ENCODE data around the gene ZC3H4. TPM values are rescaled to one million over a fixed set of nuclear protein-coding genes. Genes with fewer than 3 reads are reported as not detected.

Gene ZC3H4
- total and polyA plus RNA-seq, 4 donors = 2.9 to 11.8 (median 6.3) TPM

- no peak for DNase-seq (ENCODE audit: low spot score)
- Histone ChIP-seq H3K9me3 (ENCODE audit: control insufficient read depth in 4 of 4, low read length in 3 of 4) (no peaks in the 10 kb centered on the region), H3K4me1 (ENCODE audit: control insufficient read depth in 4 of 4, insufficient read depth in 4 of 4, low read length in 3 of 4) (peaks cover 2 to 34% (median 11%) of the 10 kb centered on the region in 4 donors), H3K36me3 (ENCODE audit: control insufficient read depth in 4 of 4, insufficient read depth in 3 of 4, low read depth in 1 of 4, low read length in 3 of 4) (peaks cover 0 to 5% (median 2%) of the 10 kb centered on the region in 4 donors), H3K27ac (ENCODE audit: low read depth in 1 of 2, low read length in 2 of 2) (no peak overlapping the region), H3K27me3 (ENCODE audit: control insufficient read depth in 4 of 4, insufficient read depth in 4 of 4, low read length in 3 of 4) (no peaks in the 10 kb centered on the region), H3K9ac (ENCODE audit: low read depth in 1 of 2, low read length in 2 of 2) (no peak overlapping the region), H3K4me3 (ENCODE audit: low read depth in 1 of 3, low read length in 3 of 3) (no peak overlapping the region)
- WGBS = 55% methylated on average over 2 of the region's 2 CpGs
- TF ChIP-seq ATF3 (IDR thresholded peaks at IDR 0.05) = no peak
- TF ChIP-seq SP1 (IDR thresholded peaks at IDR 0.05) = no peak
- TF ChIP-seq HNF4A (conservative IDR thresholded peaks at IDR 0.05) = no peak
- no peak for TF ChIP-seq EGR1 (IDR thresholded peaks at IDR 0.05; ENCODE audit: low read depth in 2 of 2)
- TF ChIP-seq NR2F2 (IDR thresholded peaks at IDR 0.05) = no peak
- TF ChIP-seq JUND (IDR thresholded peaks at IDR 0.05) = no peak
- no peak for TF ChIP-seq RXRA (IDR thresholded peaks at IDR 0.05)
- no peak for TF ChIP-seq HNF4G (IDR thresholded peaks at IDR 0.05)
- no peak for TF ChIP-seq FOXA1 (IDR thresholded peaks at IDR 0.05)
- TF ChIP-seq CTCF (IDR thresholded peaks at IDR 0.05; ENCODE audit: low read depth, low read length, missing input control) = no peak
- TF ChIP-seq FOXA2 (IDR thresholded peaks at IDR 0.05) = no peak
- no peak for TF ChIP-seq RAD21 (IDR thresholded peaks at IDR 0.05)
- TF ChIP-seq YY1 (IDR thresholded peaks at IDR 0.05) = no peak
- no peak for TF ChIP-seq MAX (IDR thresholded peaks at IDR 0.05)
- TF ChIP-seq TAF1 (conservative IDR thresholded peaks at IDR 0.05) = no peak
- no peak for TF ChIP-seq ZBTB33 (IDR thresholded peaks at IDR 0.05)
- no peak for TF ChIP-seq GABPA (IDR thresholded peaks at IDR 0.05 in 1 of 2, conservative IDR thresholded peaks at IDR 0.05 in 1 of 2)
Observed at GRCh38 chr19:47105874-47106273, 7.7 kb downstream of the ZC3H4 start.

- TF ChIP-seq CTCF (IDR thresholded peaks at IDR 0.05; ENCODE audit: low read depth, low read length, missing input control) = no peak
- no peak for TF ChIP-seq FOXA2 (IDR thresholded peaks at IDR 0.05)
- no peak for TF ChIP-seq FOXA1 (IDR thresholded peaks at IDR 0.05)
- no peak for TF ChIP-seq GABPA (IDR thresholded peaks at IDR 0.05 in 1 of 2, conservative IDR thresholded peaks at IDR 0.05 in 1 of 2)
- TF ChIP-seq NR2F2 (IDR thresholded peaks at IDR 0.05) = no peak
- TF ChIP-seq HNF4A (conservative IDR thresholded peaks at IDR 0.05) = no peak
- no peak for TF ChIP-seq MAX (IDR thresholded peaks at IDR 0.05)
- no peak for TF ChIP-seq HNF4G (IDR thresholded peaks at IDR 0.05)
- no peak for TF ChIP-seq SP1 (IDR thresholded peaks at IDR 0.05)
- H3K36me3 ChIP-seq (ENCODE audit: control insufficient read depth in 4 of 4, insufficient read depth in 3 of 4, low read depth in 1 of 4, low read length in 3 of 4) = peaks cover 0 to 3% (median 0%) of the 10 kb centered on the region in 4 donors
- DNase-seq (ENCODE audit: low spot score) = no peak
- WGBS = 95% methylated on average over 9 of the region's 9 CpGs
- no peaks in the 10 kb centered on the region for H3K27me3 ChIP-seq (ENCODE audit: control insufficient read depth in 4 of 4, insufficient read depth in 4 of 4, low read length in 3 of 4)
- no peak overlapping the region for H3K27ac ChIP-seq (ENCODE audit: low read depth in 1 of 2, low read length in 2 of 2)
- peaks cover 2 to 23% (median 9%) of the 10 kb centered on the region in 4 donors for H3K4me1 ChIP-seq (ENCODE audit: control insufficient read depth in 4 of 4, insufficient read depth in 4 of 4, low read length in 3 of 4)
- H3K9ac ChIP-seq (ENCODE audit: low read depth in 1 of 2, low read length in 2 of 2) = no peak overlapping the region
- no peak overlapping the region for H3K4me3 ChIP-seq (ENCODE audit: low read depth in 1 of 3, low read length in 3 of 3)
- H3K9me3 ChIP-seq (ENCODE audit: control insufficient read depth in 4 of 4, low read length in 3 of 4) = no peaks in the 10 kb centered on the region
Observed at GRCh38 chr19:47104680-47105079, 8.9 kb downstream of the ZC3H4 start.

Measured in liver (tissue), 9 donors.